Measurements from ENCODE around the gene TUBAL3.

- TF ChIP-seq, protein P1, sequence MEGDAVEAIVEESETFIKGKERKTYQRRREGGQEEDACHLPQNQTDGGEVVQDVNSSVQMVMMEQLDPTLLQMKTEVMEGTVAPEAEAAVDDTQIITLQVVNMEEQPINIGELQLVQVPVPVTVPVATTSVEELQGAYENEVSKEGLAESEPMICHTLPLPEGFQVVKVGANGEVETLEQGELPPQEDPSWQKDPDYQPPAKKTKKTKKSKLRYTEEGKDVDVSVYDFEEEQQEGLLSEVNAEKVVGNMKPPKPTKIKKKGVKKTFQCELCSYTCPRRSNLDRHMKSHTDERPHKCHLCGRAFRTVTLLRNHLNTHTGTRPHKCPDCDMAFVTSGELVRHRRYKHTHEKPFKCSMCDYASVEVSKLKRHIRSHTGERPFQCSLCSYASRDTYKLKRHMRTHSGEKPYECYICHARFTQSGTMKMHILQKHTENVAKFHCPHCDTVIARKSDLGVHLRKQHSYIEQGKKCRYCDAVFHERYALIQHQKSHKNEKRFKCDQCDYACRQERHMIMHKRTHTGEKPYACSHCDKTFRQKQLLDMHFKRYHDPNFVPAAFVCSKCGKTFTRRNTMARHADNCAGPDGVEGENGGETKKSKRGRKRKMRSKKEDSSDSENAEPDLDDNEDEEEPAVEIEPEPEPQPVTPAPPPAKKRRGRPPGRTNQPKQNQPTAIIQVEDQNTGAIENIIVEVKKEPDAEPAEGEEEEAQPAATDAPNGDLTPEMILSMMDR (IDR thresholded peaks at IDR 0.05) = no peak
- no peak for TF ChIP-seq POLR2A (IDR thresholded peaks at IDR 0.05)
These were observed 30.7 kb upstream of the TUBAL3 start for GRCh38 chr10:5435328-5435727.
